IMR-90 (cell line): ENCODE results near the gene DYNLT4. TPM values are rescaled to one million over a fixed set of nuclear protein-coding genes. Genes with fewer than 3 reads are reported as not detected.

Experiments
- ATAC-seq: fragments of 200-7000 bp; cut with Tn5 transposase; 2 replicates; pipeline ENCODE4 v1.9.1; 2020; ENCODE audit warnings: low read depth, mild to moderate bottlenecking, moderate library complexity
- BruUV-seq: library from RNA; stranded (reverse); fragments of 400-500 nt; replicated peaks from 2 replicates; lab custom pipeline; 2021; lab: Mats Ljungman, UMichigan
- CTCF ChIA-PET: fragments of 300-600 bp; formaldehyde crosslinking; extraction: SDS; loops from one replicate; lab custom pipeline; 2021; ENCODE audit warnings: antibody characterized with exemption; lab: Yijun Ruan, JAX
- POLR2A ChIA-PET: fragments of 300-600 bp; sonication (Branson Sonifier 250); formaldehyde crosslinking; loops from one replicate; lab custom pipeline; 2022; ENCODE audit warnings: antibody characterized with exemption; ENCODE audit not compliant: unreplicated experiment; lab: Charles Lee
- DNase-seq: peaks from one replicate; pipeline ENCODE4 v3.0.0; 2013
- H2AFZ ChIP-seq: replicated peaks from 2 replicates; pipeline ENCODE3; 2013; ENCODE audit warnings: low read length, mild to moderate bottlenecking; ENCODE audit not compliant: poor library complexity
- H2AK5ac ChIP-seq: 2 replicates; pipeline ENCODE4 v1.6.1; 2013; ENCODE audit warnings: low read depth, low read length, inconsistent platforms
- H2AK9ac ChIP-seq: replicated peaks from 2 replicates; pipeline ENCODE3; 2013; ENCODE audit warnings: mild to moderate bottlenecking, low read depth, low read length, moderate library complexity; ENCODE audit not compliant: poor library complexity
- H2BK120ac ChIP-seq: 2 replicates; pipeline ENCODE4 v1.6.1; 2013; ENCODE audit warnings: low read depth, low read length, inconsistent platforms
- H2BK15ac ChIP-seq: 3 replicates; pipeline ENCODE4 v1.6.1; 2013; ENCODE audit warnings: low read depth, low read length, inconsistent platforms
- H2BK20ac ChIP-seq: 2 replicates; pipeline ENCODE4 v1.6.1; 2013; ENCODE audit warnings: low read depth, mild to moderate bottlenecking, inconsistent platforms, low read length, moderate library complexity
- H2BK5ac ChIP-seq: 2 replicates; pipeline ENCODE4 v1.6.1; 2013; ENCODE audit warnings: mild to moderate bottlenecking, low read depth, low read length, inconsistent platforms; ENCODE audit not compliant: poor library complexity, severe bottlenecking
- H3K14ac ChIP-seq: replicated peaks from 2 replicates; pipeline ENCODE4 v1.6.1; 2013; ENCODE audit warnings: low read depth, low read length, inconsistent platforms
- H3K18ac ChIP-seq: 2 replicates; pipeline ENCODE4 v1.6.1; 2013; ENCODE audit warnings: low read depth, low read length, control low read depth
- H3K23ac ChIP-seq: 2 replicates; pipeline ENCODE4 v1.6.1; 2013; ENCODE audit warnings: low read depth, low read length, inconsistent platforms
- H3K27ac ChIP-seq: 2 replicates; pipeline ENCODE4 v1.5.1; 2013; ENCODE audit warnings: mild to moderate bottlenecking, control low read depth, low read length; ENCODE audit not compliant: insufficient read depth
- H3K27me3 ChIP-seq: 2 replicates; pipeline ENCODE4 v1.6.1; 2013; ENCODE audit warnings: low read length; ENCODE audit not compliant: control insufficient read depth, insufficient read depth
- H3K36me3 ChIP-seq: 2 replicates; pipeline ENCODE4 v1.6.1; 2013; ENCODE audit warnings: low read length, mixed read lengths; ENCODE audit not compliant: control insufficient read depth, insufficient read depth
- H3K4ac ChIP-seq: 2 replicates; pipeline ENCODE4 v1.6.1; 2013; ENCODE audit warnings: low read depth, low read length, inconsistent platforms
- H3K4me1 ChIP-seq: 2 replicates; pipeline ENCODE4 v1.6.1; 2013; ENCODE audit warnings: low read length, mixed read lengths; ENCODE audit not compliant: control insufficient read depth, insufficient read depth
- H3K4me2 ChIP-seq: 2 replicates; pipeline ENCODE4 v1.6.1; 2013; ENCODE audit warnings: low read depth, mild to moderate bottlenecking, control low read depth, low read length, moderate library complexity
- H3K4me3 ChIP-seq: 2 replicates; pipeline ENCODE4 v1.5.1; 2013; ENCODE audit warnings: low read depth, mild to moderate bottlenecking, control low read depth, low read length, moderate library complexity; ENCODE audit not compliant: insufficient read depth
- H3K56ac ChIP-seq: 2 replicates; pipeline ENCODE4 v1.6.1; 2013; ENCODE audit warnings: low read length, inconsistent platforms; ENCODE audit not compliant: insufficient read depth; ENCODE audit errors: extremely low read depth
- H3K79me1 ChIP-seq, 2 experiments: 2 replicates each; pipeline ENCODE4 v1.6.1; 2013; ENCODE audit warnings: low read length in 2 of 2, inconsistent platforms in 1 of 2, low read depth in 1 of 2
- H3K9ac ChIP-seq: 2 replicates; pipeline ENCODE4 v1.6.1; 2013; ENCODE audit warnings: low read depth, low read length, control low read depth
- H3K9me1 ChIP-seq: 2 replicates; pipeline ENCODE4 v1.6.1; 2013; ENCODE audit warnings: low read length, inconsistent platforms; ENCODE audit not compliant: insufficient read depth
- H3K9me3 ChIP-seq: 2 replicates; pipeline ENCODE4 v1.6.1; 2013; ENCODE audit warnings: low read length; ENCODE audit not compliant: control insufficient read depth, insufficient read depth
- H4K20me1 ChIP-seq: 2 replicates; pipeline ENCODE4 v1.6.1; 2013; ENCODE audit warnings: low read length, inconsistent platforms; ENCODE audit not compliant: insufficient read depth
- H4K5ac ChIP-seq: 2 replicates; pipeline ENCODE4 v1.6.1; 2013; ENCODE audit warnings: mild to moderate bottlenecking, low read depth, low read length, control low read depth
- H4K8ac ChIP-seq, 2 experiments: 2 replicates each; pipeline ENCODE4 v1.6.1; 2013; ENCODE audit warnings: low read depth in 2 of 2, low read length in 2 of 2, control low read depth in 1 of 2, inconsistent platforms in 1 of 2
- H4K91ac ChIP-seq: 2 replicates; pipeline ENCODE4 v1.6.1; 2013; ENCODE audit warnings: low read depth, low read length, inconsistent platforms; ENCODE audit not compliant: insufficient read depth
- BHLHE40 ChIP-seq: fragments of 150-350 bp; IDR thresholded peaks from 2 replicates; pipeline ENCODE4 v1.6.1; 2016; ENCODE audit warnings: mild to moderate bottlenecking, low read depth, low read length
- CEBPB ChIP-seq: IDR thresholded peaks from 2 replicates; pipeline ENCODE4 v1.6.1; 2012; ENCODE audit warnings: low read depth, low read length, improper control_type of control experiment
- FOS ChIP-seq: fragments of 150-350 bp; IDR thresholded peaks from 2 replicates; pipeline ENCODE4 v1.6.1; 2016; ENCODE audit warnings: low read depth, low read length
- MAFK ChIP-seq: IDR thresholded peaks from 2 replicates; pipeline ENCODE4 v1.6.1; 2012; ENCODE audit warnings: low read depth, low read length, improper control_type of control experiment
- MAZ ChIP-seq: IDR thresholded peaks from 2 replicates; pipeline ENCODE4 v1.6.1; 2012; ENCODE audit warnings: low read depth, mild to moderate bottlenecking, low read length, improper control_type of control experiment, moderate library complexity, borderline replicate concordance
- MXI1 ChIP-seq: IDR thresholded peaks from 2 replicates; pipeline ENCODE4 v1.6.1; 2012; ENCODE audit warnings: low read depth, mild to moderate bottlenecking, low read length, moderate library complexity, borderline replicate concordance
- RAD21 ChIP-seq: IDR thresholded peaks from 2 replicates; pipeline ENCODE4 v1.6.1; 2012; ENCODE audit warnings: low read length, improper control_type of control experiment
- RFX5 ChIP-seq: IDR thresholded peaks from 2 replicates; pipeline ENCODE4 v1.8.0; 2012; ENCODE audit warnings: low read depth, mild to moderate bottlenecking, low read length, moderate library complexity
- SMC3 ChIP-seq: fragments of 150-350 bp; IDR thresholded peaks from 2 replicates; pipeline ENCODE4 v1.6.1; 2016; ENCODE audit warnings: low read depth, mild to moderate bottlenecking, antibody characterized with exemption, low read length, moderate library complexity
- WGBS, 2 experiments: methylation state at CpG; one replicate each; pipeline versions ENCODE4 v1.1.5 to v1.1.7; 2013; ENCODE audit warnings: missing lambda C conversion rate in 2 of 2; ENCODE audit not compliant: insufficient read length in 1 of 2; ENCODE audit errors: extremely low coverage in 2 of 2; 5-methylcytosine and 5-hydroxymethylcytosine counted together
- dilution Hi-C: fragments of 300-500 bp; cut with HindIII; formaldehyde crosslinking; loops from one replicate; pipeline ENCODE4 v1.14.3; 2018; ENCODE audit warnings: low sequenced_read_pairs; ENCODE audit not compliant: unreplicated experiment
- in situ Hi-C: fragments of 300-500 bp; cut with MboI; formaldehyde crosslinking; loops from 3 replicates; pipeline ENCODE4 v1.14.3; 2019; ENCODE audit warnings: low sequenced_read_pairs, inconsistent platforms, mixed read lengths
- intact Hi-C: fragments of 100-400 bp; cut with micrococcal nuclease; formaldehyde crosslinking; loops from 2 replicates; pipeline ENCODE4 v1.10.0; 2022
- polyA plus RNA-seq, 3 experiments: library from polyadenylated mRNA; depleted of rRNA; stranded (reverse); fragments of >200 nt; gene quantifications; 2 replicates each; pipeline ENCODE4 v1.2.3, GENCODE V29; 2012; ENCODE audit warnings: low replicate concordance in 1 of 3
- total RNA-seq: library from RNA; depleted of rRNA; stranded (reverse); fragments of >200 nt; gene quantifications from 2 replicates; pipeline ENCODE4 v1.2.3, GENCODE V29; 2012
- TF ChIP-seq, protein P1 (sequence below): fragments of 150-350 bp; IDR thresholded peaks from 2 replicates; pipeline ENCODE4 v1.6.1; 2017; ENCODE audit warnings: mild to moderate bottlenecking, antibody characterized with exemption, low read length, low read depth

The DYNLT4 gene
- total and polyA plus RNA-seq, 2 of the 4 experiments (the other 2 are of a cell fraction), result not detected

DNA sequence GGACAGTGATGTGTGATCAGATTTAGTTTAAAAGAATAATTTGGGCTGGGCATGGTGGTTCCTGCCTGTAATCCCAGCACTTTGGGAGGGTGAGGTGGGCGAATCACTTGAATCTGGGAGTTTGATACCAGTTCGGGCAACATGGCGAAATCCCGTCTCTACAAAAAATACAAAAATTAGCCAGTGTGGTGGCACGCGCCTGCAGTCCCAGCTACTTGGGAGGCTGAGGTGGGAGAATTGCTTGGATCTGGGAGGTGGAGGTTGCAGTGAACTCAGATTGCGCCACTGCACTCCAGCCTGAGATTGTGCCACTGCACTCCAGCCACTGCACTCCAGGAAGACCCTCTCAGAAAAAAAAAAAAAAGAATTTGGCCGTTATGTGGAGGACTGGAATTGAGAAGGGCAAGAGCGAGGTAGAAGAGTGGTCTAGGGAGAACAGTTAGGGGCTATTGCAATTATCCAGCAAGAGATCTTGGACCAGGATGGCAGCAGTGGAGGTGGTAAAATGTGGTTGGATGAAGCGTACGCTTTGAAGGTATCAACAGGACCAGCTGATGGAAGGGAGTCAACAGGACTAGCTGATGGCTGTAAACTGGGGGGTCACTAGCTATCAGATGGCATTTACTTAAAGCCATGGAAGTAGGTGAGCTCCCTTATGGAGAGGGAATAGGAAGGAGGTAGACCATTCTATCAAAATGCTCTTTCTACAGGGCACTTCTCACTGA, 10.8 kb upstream of the DYNLT4 start:
- Histone ChIP-seq H2BK120ac (no peak overlapping the region), H2BK5ac (no peak overlapping the region), H2AFZ (no peak overlapping the region), H4K8ac (0 out of 4 replicates have a peak overlapping the region, but pooled peaks of 1 of the 2 experiments have one; percentile 5), H2BK15ac (no peak overlapping the region; the same call in 2 of the 3 replicates), H3K18ac (no peak overlapping the region), H4K20me1 (peaks cover 8% of the 10 kb centered on the region; the same call in 1 of the 2 replicates), H3K27ac (no peak overlapping the region), H3K9ac (no peak overlapping the region), H3K36me3 (no peaks in the 10 kb centered on the region), H3K79me1 (peaks cover 2 to 12% of the 10 kb centered on the region in 2 experiments; a peak in 1 of 4 replicates), H2AK5ac (peak overlapping the region; percentile 78; the same call in 1 of the 2 replicates), H3K56ac (no peak overlapping the region), H3K4ac (no peak overlapping the region), H3K23ac (no peak overlapping the region), H3K27me3 (no peaks in the 10 kb centered on the region), H3K4me3 (no peak overlapping the region), H4K91ac (peak overlapping the region; percentile 9; the same call in 1 of the 2 replicates), H3K4me2 (no peak overlapping the region), H3K9me1 (peaks cover 3% of the 10 kb centered on the region; the same call in 1 of the 2 replicates), H3K4me1 (peaks cover 10% of the 10 kb centered on the region), H3K9me3 (no peaks in the 10 kb centered on the region), H3K14ac (0 out of 2 replicates have a peak overlapping the region, but pooled peaks have one; percentile 50), H4K5ac (no peak overlapping the region), H2AK9ac (no peak overlapping the region), H2BK20ac (no peak overlapping the region; the same call in 1 of the 2 replicates)
- TF ChIP-seq RAD21 (no peak), SMC3 (no peak), BHLHE40 (no peak), CEBPB (no peak), MAZ (no peak), FOS (no peak), MAFK (no peak), MXI1 (no peak), RFX5 (no peak)
- TF ChIP-seq, protein P1, sequence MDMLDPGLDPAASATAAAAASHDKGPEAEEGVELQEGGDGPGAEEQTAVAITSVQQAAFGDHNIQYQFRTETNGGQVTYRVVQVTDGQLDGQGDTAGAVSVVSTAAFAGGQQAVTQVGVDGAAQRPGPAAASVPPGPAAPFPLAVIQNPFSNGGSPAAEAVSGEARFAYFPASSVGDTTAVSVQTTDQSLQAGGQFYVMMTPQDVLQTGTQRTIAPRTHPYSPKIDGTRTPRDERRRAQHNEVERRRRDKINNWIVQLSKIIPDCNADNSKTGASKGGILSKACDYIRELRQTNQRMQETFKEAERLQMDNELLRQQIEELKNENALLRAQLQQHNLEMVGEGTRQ, result no peak
- dilution Hi-C loops, result no loop called here
- no CpG with 5 or more reads among the region's 11 CpGs for WGBS, 2 experiments
- intact Hi-C loops, result loop anchor here (2.0 kb wide), 1 partner anchor 19 kb away; no protein-coding TSS in a partner anchor
- in situ Hi-C loops, result no loop called here
- ChIA-PET POLR2A (interaction anchor here (0.6 to 3.2 kb wide), 2 partner anchors 10 to 86 kb away, joined by 5 to 30 read pairs; partner anchors contain the start of genes BTBD19 and DYNLT4), CTCF (interaction anchor here (1.9 kb wide), 1 partner anchor 18 kb away, joined by 8 read pairs; the partner anchor contains the start of gene PLK3)
- ATAC-seq (no peak), DNase-seq (no peak)
- BruUV-seq, result no TSS peak
